NCI-H524 (cell line): ENCODE results near the gene ITGA2.

Experiments used
- DNase-seq, 2 experiments: peaks; one replicate each; lab custom pipeline; 2025; lab: John Stamatoyannopoulos, UW

The ITGA2 gene

GRCh38 chr5:53059281-53059680, 70.1 kb downstream of the ITGA2 start:
- no peak for DNase-seq

- DNase-seq, result no peak
These were observed 74.0 kb downstream of the ITGA2 start for GRCh38 chr5:53063176-53063575.

GRCh38 chr5:53063791-53064190, 74.6 kb downstream of the ITGA2 start:
- DNase-seq, result no peak

GRCh38 chr5:53066088-53066487, 76.9 kb downstream of the ITGA2 start:
- DNase-seq, result no peak

- no peak for DNase-seq
These were observed 78.5 kb downstream of the ITGA2 start for GRCh38 chr5:53067641-53068040.

- DNase-seq, result no peak
These were observed 79.2 kb downstream of the ITGA2 start for GRCh38 chr5:53068291-53068836.

GRCh38 chr5:53069626-53070025, 80.5 kb downstream of the ITGA2 start:
- DNase-seq, result no peak

GRCh38 chr5:53071298-53071697, 82.1 kb downstream of the ITGA2 start:
- DNase-seq, result no peak

- DNase-seq, result no peak
These were observed 82.6 kb downstream of the ITGA2 start for GRCh38 chr5:53071738-53072137.

- DNase-seq, result no peak
These were observed 84.2 kb downstream of the ITGA2 start for GRCh38 chr5:53073348-53073747.

GRCh38 chr5:53076014-53076583, 86.9 kb downstream of the ITGA2 start:
- no peak for DNase-seq

- no peak for DNase-seq
These were observed 91.1 kb downstream of the ITGA2 start for GRCh38 chr5:53080271-53080670.

- DNase-seq, result no peak
These were observed 94.8 kb downstream of the ITGA2 start for GRCh38 chr5:53083927-53084326.

GRCh38 chr5:53084546-53085255, 95.5 kb downstream of the ITGA2 start:
- no peak for DNase-seq

- no peak for DNase-seq
These were observed 98.0 kb downstream of the ITGA2 start for GRCh38 chr5:53087171-53087570.

GRCh38 chr5:53087621-53088121, 98.5 kb downstream of the ITGA2 start:
- DNase-seq, result no peak

GRCh38 chr5:53089481-53089991, 100.4 kb downstream of the ITGA2 start:
- no peak for DNase-seq

- no peak for DNase-seq
These were observed 101.1 kb downstream of the ITGA2 start for GRCh38 chr5:53090229-53090628.

- no peak for DNase-seq
These were observed 102.1 kb downstream of the ITGA2 start for GRCh38 chr5:53091289-53091688.

GRCh38 chr5:53092242-53092641, 103.1 kb downstream of the ITGA2 start:
- DNase-seq, result no peak

- no peak for DNase-seq
These were observed 106.1 kb downstream of the ITGA2 start for GRCh38 chr5:53095217-53095616.

GRCh38 chr5:53095931-53096525, 106.9 kb downstream of the ITGA2 start:
- DNase-seq, result peak in 1 of 2 experiments; percentile 30

- DNase-seq, result no peak
These were observed 110.4 kb downstream of the ITGA2 start for GRCh38 chr5:53099546-53099945.
